ENCODE results near the gene MAP3K6. TPM values are rescaled to one million over a fixed set of nuclear protein-coding genes. Genes with fewer than 3 reads are reported as not detected.
A peak's percentile ranks its signal among the peaks of the same experiment; 100 is the strongest.

MAP3K6 gene
- total RNA-seq, 1 experiment from 2014 or later = 37.0 TPM

GRCh38 chr1:27374362-27375086 is 7.8 kb upstream of the MAP3K6 start, which contains the start of gene FCN3:
Gene FCN3, minus strand, starts transcription at chr1:27374824. Its CDS starts 6 bp downstream, at chr1:27374818.
- no peak for DNase-seq (ENCODE audit: low read depth)

GRCh38 chr1:27372808-27373690 is 6.3 kb upstream of the MAP3K6 start:
- DNase-seq (ENCODE audit: low read depth) = no peak

- DNase-seq (ENCODE audit: low read depth) = no peak
Observed at GRCh38 chr1:27372022-27372807, 5.5 kb upstream of the MAP3K6 start.

GRCh38 chr1:27368869-27369582 is 2.3 kb upstream of the MAP3K6 start:
- peak; percentile 40 for DNase-seq (ENCODE audit: low read depth)

- DNase-seq (ENCODE audit: low read depth) = no peak
Observed at GRCh38 chr1:27367160-27367650, 444 bp upstream of the MAP3K6 start.

- DNase-seq (ENCODE audit: low read depth) = peak; percentile 79
Observed at GRCh38 chr1:27366113-27366410, 699 bp downstream of the MAP3K6 start.

GRCh38 chr1:27365372-27366112 is 1.2 kb downstream of the MAP3K6 start:
- DNase-seq (ENCODE audit: low read depth) = peak; percentile 87

GRCh38 chr1:27364696-27365371 is 1.9 kb downstream of the MAP3K6 start:
- DNase-seq (ENCODE audit: low read depth) = no peak

GRCh38 chr1:27363766-27364695 is 2.7 kb downstream of the MAP3K6 start:
- DNase-seq (ENCODE audit: low read depth) = no peak

GRCh38 chr1:27361553-27361952 is 5.2 kb downstream of the MAP3K6 start:
- DNase-seq (ENCODE audit: low read depth) = no peak

- no peak for DNase-seq (ENCODE audit: low read depth)
Observed at GRCh38 chr1:27361044-27361402, 5.7 kb downstream of the MAP3K6 start.

GRCh38 chr1:27360159-27361043 is 6.4 kb downstream of the MAP3K6 start:
- no peak for DNase-seq (ENCODE audit: low read depth)

GRCh38 chr1:27359822-27360158 is 7.0 kb downstream of the MAP3K6 start:
- DNase-seq (ENCODE audit: low read depth) = no peak

- DNase-seq (ENCODE audit: low read depth) = no peak
Observed at GRCh38 chr1:27358928-27359313, 7.8 kb downstream of the MAP3K6 start.

- no peak for DNase-seq (ENCODE audit: low read depth)
Observed at GRCh38 chr1:27358038-27358927, 8.5 kb downstream of the MAP3K6 start.

- no peak for DNase-seq (ENCODE audit: low read depth)
Observed at GRCh38 chr1:27357281-27358037, 9.3 kb downstream of the MAP3K6 start.
